Glomerular visceral epithelial cell (primary cell): Measurements from ENCODE around the gene SLC4A2.

Experiments
- DNase-seq: peaks from one replicate; pipeline ENCODE4 v3.0.0-alpha.2; 2016; ENCODE audit errors: extremely low spot score

Gene SLC4A2

GRCh38 chr7:151095123-151095797, 35.9 kb downstream of the SLC4A2 start:
- no peak for DNase-seq

GRCh38 chr7:151095828-151096475, 36.6 kb downstream of the SLC4A2 start:
- no peak for DNase-seq

- no peak for DNase-seq
Observed at GRCh38 chr7:151099486-151100211, 40.3 kb downstream of the SLC4A2 start.

GRCh38 chr7:151100921-151101320, 41.5 kb downstream of the SLC4A2 start:
- DNase-seq = no peak

GRCh38 chr7:151101621-151102396, 42.4 kb downstream of the SLC4A2 start:
- DNase-seq = no peak

GRCh38 chr7:151102991-151103390, 43.6 kb downstream of the SLC4A2 start:
- DNase-seq = no peak

- no peak for DNase-seq
Observed at GRCh38 chr7:151103973-151104372, 44.6 kb downstream of the SLC4A2 start.

- peak; percentile 75 for DNase-seq
Observed at GRCh38 chr7:151104411-151105235, 45.2 kb downstream of the SLC4A2 start.

- no peak for DNase-seq
Observed at GRCh38 chr7:151107882-151108281, 48.5 kb downstream of the SLC4A2 start.

- no peak for DNase-seq
Observed at GRCh38 chr7:151109094-151110048, 50.0 kb downstream of the SLC4A2 start.

- DNase-seq = no peak
Observed at GRCh38 chr7:151110236-151110940, 51.0 kb downstream of the SLC4A2 start.

- peak; percentile 73 for DNase-seq
Observed at GRCh38 chr7:151110941-151111645, 51.7 kb downstream of the SLC4A2 start.

- DNase-seq = peak; percentile 91
Observed at GRCh38 chr7:151113344-151114150, 54.2 kb downstream of the SLC4A2 start.

GRCh38 chr7:151114151-151115090, 55.0 kb downstream of the SLC4A2 start:
- peak; percentile 59 for DNase-seq

GRCh38 chr7:151115121-151115835, 55.9 kb downstream of the SLC4A2 start:
- peak; percentile 9 for DNase-seq

GRCh38 chr7:151115836-151116418, 56.5 kb downstream of the SLC4A2 start:
- peak; percentile 48 for DNase-seq
